ENCODE measurements around the gene CPNE7. TPM values are rescaled to one million over a fixed set of nuclear protein-coding genes. Genes with fewer than 3 reads are reported as not detected.

Gene CPNE7
- total and polyA plus RNA-seq, 2 of the 13 experiments (the other 11 are each of a cell fraction or from before 2014, with no cell fraction given): 0.59 TPM; not detected in 1

GRCh38 chr16:89629827-89630610 is 54.5 kb downstream of the CPNE7 start:
- H3K4me1 ChIP-seq (ENCODE audit: insufficient read depth, low read length): peaks cover 60% of the 10 kb centered on the region
- peak overlapping the region; percentile 8 for H3K27ac ChIP-seq (ENCODE audit: extremely low read length, insufficient read depth, low read length)
- H3K36me3 ChIP-seq (replicated peaks in 1 of 2; ENCODE audit: control insufficient read depth in 1 of 2, insufficient read depth in 2 of 2, low read length in 2 of 2): no peaks in the 10 kb centered on the region
- FAIRE-seq (no peak), ATAC-seq (peak; percentile 30), DNase-seq (ENCODE audit: low spot score) (peak; percentile 57)
- H3K79me2 ChIP-seq (ENCODE audit: insufficient read depth, low read length): no peaks in the 10 kb centered on the region
- H2AFZ ChIP-seq (ENCODE audit: low read length): no peak overlapping the region
- WGBS (ENCODE audit: low lambda C conversion rate): 79% methylated on average over 14 of the region's 17 CpGs
- no peaks in the 10 kb centered on the region for H3K9me3 ChIP-seq (ENCODE audit: low read length)
- H4K20me1 ChIP-seq (ENCODE audit: insufficient read depth, low read length): no peaks in the 10 kb centered on the region
- H3K27me3 ChIP-seq (ENCODE audit: control insufficient read depth in 1 of 2, insufficient read depth in 2 of 2, low read length in 2 of 2): no peaks in the 10 kb centered on the region
- H3K9ac ChIP-seq (ENCODE audit: insufficient read depth, low read depth, low read length): no peak overlapping the region
- intact Hi-C loops (cut with micrococcal nuclease; ENCODE audit: unreplicated experiment): no loop called here
- in situ Hi-C loops (cut with HindIII; ENCODE audit: extremely low pct_ligation_motif_present, low pct_unique_long_range_greater_than_20kb): no loop called here
- POLR2A ChIA-PET: no interaction called here
- CTCF ChIA-PET (ENCODE audit: low intra/inter-chr PET ratio, low total read pairs): no interaction called here
- no peak overlapping the region for H3K4me2 ChIP-seq (ENCODE audit: low read depth, low read length)
- H3K4me3 ChIP-seq (replicated peaks in 1 of 3; ENCODE audit: insufficient read depth in 1 of 3, low read depth in 2 of 3, low read length in 3 of 3): no peak overlapping the region
- BruUV-seq (replicated peaks): no TSS peak
- TF ChIP-seq PITX1 (CRISPR knock-in tag; IDR thresholded peaks at IDR 0.05) (peak; percentile 40; the same call in 1 of the 2 replicates), CHD4 (IDR thresholded peaks at IDR 0.05; ENCODE audit: borderline replicate concordance, low read length) (0 out of 2 replicates have a peak, but pooled peaks have one; percentile 21), AFF4 (CRISPR knock-in tag; IDR thresholded peaks at IDR 0.05) (no peak), PHF5A (CRISPR knock-in tag; IDR thresholded peaks at IDR 0.05; ENCODE audit: low read depth, unreplicated experiment) (no peak), HNF1A (IDR thresholded peaks at IDR 0.05; ENCODE audit: low read depth) (peak; percentile 28; the same call in 1 of the 2 replicates), HNF1A (CRISPR knock-in tag; IDR thresholded peaks at IDR 0.05; ENCODE audit: borderline replicate concordance) (no peak), ZNF775 (CRISPR knock-in tag; IDR thresholded peaks at IDR 0.05; ENCODE audit: borderline replicate concordance) (no peak), SALL1 (CRISPR knock-in tag; IDR thresholded peaks at IDR 0.05) (peak; percentile 41; the same call in 1 of the 2 replicates), CSRNP1 (CRISPR knock-in tag; IDR thresholded peaks at IDR 0.05) (no peak)

All from HepG2 (cell line).